ENCODE measurements around the gene LRRC15.

Gene LRRC15

DNA sequence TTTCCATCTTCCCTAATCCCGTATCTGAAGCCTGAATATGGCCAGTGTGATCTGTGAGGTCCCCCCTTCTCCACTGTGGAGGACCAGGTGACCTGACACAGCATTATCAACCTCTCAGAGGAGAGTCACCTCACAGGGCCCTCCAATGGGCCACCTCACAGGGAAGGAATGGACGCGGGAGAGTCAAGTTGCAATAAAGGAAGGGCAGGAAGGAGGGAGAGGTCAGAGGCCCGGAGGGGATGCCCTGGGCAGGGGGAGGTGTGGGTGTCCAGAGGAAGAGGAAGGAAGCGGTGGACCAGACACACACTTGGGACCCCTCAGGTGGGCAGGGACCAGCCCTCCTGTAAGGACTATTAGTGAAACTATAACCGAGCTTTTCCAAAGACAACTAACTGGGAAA, 14.6 kb upstream of the LRRC15 start:
- DNase-seq, result no peak

DNA sequence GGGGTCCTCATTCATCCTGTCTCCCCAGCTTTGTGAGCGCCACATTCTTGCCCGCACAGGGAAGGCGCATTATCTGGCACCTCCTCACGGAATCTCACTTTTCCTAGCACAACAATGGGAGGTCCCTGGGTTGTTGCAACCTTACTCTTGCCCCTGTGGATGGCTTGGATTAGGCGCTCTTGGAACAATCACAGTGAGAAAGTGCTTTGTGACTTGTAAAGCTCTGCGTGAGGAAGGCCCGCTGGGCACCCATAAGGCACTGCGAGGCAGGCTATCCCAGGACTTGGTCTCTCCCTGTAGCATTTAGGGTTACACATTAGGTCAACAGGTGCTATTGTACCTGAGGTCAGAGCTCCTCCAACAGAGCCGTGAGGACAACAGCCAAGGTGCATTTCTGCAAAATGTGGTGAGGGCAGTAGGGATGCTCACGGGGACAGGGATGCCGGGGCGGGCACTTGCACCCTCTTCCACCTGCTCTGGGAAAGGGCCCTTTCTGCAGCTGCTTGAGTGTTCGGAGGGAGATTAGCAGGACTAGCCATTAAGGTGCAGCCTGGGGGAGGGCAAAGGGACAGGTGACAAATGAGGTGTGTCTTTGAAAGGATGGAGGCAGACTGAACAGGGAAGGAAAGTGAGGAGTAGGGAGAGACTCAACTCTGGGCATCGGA, 13.9 kb upstream of the LRRC15 start:
- no peak for DNase-seq

DNA sequence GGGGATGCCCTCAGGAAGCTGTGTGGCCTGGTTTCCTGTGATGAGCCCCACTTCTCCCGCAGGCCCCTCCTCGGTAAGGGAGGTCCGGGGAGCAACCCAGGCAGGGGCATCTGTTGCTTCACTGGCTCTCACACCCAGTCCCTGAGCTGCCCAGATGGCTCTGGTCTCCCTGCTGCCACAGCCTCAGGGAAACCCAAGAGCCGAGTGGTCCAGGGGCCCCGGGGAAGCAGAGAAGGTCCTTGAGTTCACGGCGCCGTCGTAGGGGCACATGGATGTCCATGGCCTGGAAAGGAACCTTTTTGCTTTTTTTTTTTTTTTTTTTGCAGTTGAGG, 13.3 kb upstream of the LRRC15 start:
- no peak for DNase-seq

DNA sequence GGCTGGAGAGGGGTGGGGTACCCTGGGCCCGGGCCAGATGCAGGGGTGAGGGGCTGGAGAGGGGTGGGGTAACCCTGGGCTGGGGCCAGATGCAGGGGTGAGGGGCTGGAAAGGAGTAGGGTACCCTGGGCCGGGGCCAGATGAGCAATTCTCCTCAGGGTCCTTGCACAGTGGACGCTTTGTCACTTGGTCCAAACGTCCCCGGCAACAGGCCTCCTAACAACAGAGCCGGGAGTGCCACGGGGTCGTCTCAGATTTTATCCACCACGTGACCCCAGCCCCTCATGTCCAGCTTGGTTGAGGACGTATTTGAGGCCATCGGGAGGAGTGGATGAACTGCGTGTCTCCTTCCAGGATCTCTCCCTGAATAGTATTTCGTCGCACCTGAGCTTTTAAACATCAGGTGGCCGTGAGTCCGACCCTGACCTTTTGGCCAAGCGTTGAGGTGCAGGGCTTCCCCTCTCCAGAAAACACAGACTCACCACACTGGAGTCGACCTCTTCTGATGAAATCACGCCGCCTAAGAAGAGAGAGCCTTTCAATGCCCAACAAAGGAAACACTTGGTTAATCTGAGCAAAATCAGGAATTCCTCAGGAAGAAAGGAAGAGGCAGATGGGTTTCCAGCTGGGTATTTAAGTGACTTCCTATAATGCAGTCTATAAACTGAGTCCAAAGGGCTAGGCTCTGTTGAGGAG, 12.8 kb upstream of the LRRC15 start:
- DNase-seq, result no peak

DNA sequence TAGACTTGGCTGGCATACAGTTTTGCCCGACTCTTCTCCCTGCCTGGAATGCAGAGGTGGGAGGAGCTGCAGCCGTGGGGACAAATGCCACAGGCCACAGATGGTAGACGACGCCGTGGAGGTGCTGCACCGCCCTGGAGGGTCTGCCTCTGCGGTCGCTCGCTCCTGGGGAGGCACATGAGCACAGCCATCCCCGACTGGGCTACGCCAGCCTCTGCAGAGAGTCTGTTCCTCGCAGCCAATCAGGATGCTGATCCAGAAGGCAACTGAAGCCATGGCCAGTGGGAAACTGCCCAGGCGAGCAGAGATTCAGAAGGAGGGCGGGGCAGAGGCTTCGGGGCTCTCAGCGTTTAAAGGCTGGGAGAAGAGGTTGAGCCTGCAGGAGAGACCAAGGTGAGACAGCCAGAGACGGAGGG, 11.9 kb upstream of the LRRC15 start:
- DNase-seq, result no peak

DNA sequence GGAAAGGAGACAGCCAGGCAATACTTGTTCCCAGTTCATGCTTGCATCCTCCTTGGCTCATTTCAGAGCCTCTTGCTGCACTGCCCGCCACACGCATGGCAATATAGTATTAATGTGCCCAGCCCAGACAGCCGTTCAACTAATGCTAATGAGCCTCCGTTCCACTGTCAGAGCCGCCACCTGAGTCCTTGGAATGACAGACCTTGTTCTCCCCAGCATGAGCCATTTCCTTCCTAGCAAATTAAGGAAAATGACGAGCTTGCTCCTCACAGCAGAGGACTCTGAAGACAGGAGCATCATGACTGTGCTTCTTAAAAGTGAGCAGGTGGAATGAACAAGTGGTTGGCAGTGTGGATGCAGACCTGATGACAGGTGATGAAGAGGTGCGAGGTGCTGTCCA, 10.8 kb upstream of the LRRC15 start:
- no peak for DNase-seq

DNA sequence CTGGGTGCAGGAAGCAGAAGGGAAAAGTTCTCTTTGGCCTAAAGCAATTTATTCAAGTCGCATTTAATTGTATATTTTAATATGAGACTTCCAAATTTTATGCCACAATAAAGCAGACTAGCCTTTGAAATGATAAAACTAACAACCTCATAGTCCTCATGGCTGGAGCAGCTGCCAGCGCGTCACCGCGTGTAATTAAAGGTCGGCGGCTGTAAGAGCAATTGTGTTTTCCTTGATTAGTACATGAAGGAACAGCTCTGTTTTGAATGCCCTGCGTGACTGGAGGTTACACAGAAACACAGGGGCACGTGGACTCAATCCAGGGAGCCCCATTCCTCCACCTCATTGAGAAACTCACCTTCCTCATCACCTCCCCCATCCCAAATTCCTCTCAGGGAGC, 10.1 kb upstream of the LRRC15 start:
- peak; percentile 65 for DNase-seq

DNA sequence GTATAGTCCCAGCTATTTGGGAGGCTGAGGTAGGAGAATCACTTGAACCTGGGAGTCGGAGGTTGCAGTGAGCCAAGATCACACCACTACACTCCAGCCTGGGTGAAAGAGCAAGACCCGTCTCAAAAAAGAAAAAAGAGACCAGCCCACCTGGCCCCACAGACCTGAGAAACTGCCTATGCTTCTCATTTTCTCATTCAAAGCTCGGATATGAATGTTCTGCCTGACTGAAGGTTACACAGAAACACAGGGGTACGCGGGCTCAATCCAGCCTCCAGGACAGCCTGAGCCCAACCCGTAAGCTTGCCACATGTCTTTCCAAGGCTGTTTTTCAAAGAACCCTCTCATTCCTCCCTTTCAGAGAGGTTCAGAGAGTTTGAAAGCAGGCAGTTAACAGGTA, 9.7 kb upstream of the LRRC15 start:
- no peak for DNase-seq

DNA sequence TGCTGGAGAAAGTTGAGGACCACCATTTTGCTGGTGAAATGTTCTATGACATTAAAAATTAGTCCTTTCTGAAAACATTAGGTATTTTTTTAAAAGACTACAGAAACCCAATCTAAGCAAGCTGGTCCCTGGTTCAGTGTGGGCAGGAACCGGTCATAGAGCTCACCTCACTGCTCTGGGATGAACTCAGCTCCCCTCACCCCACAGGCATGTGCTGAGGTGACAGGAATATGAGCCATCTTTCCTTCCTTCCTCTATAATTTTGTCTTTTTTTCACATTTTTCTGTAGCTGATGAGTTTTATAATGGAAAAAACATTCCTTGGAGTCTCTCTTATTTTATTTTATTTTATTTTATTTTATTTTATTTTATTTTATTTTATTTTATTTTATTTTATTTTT, 8.2 kb upstream of the LRRC15 start:
- DNase-seq, result no peak

DNA sequence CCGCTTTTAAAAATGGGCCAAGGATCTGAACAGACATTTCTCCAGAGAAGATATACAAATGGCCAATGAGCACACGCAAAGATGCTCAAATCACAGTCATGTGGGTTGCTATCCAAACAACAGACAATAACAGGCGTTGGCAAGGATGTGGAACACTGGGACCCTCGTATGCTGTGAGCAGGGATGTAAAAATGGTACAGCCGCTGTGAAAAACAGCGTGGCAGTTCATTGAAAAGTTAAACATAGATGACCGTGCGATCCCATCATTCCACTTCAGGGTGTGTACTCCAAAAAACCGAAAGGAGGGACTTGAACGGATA, 6.7 kb upstream of the LRRC15 start:
- no peak for DNase-seq

DNA sequence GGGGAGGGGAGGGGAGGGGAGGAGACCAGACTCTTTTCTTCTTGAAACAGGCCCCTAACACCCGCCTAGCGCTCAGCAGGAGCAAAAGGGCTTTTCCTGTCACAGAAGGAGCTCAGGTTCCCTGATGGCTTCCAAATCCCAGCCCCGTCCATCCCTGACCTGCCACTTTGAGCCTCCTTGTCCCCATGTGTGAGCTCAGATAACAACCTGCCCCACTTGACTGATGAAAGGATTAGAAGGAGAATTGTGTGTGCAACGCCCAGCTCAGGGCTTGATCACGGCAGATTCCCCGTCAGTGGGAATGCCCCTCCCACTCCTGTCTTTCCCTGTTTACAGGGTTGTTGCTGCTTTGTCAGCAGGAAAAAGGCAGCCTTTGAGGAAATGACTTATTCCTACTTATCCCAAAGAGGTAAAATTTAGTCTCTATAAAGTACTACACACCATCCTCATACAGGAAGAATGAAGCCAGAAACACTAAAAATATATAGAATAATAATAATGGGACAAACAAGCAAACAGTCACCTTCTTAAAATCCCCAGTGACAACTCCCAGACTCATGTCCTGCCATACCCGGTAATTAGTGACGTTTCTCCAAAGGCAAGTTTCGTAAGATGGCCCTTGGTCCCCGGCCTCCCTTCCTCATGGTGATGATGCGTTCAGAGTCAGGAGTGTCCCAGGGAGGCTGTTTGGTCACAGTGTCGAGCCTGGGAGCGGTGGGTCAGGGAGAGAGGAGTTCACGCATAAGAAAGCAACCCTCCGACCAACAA, 6.1 kb upstream of the LRRC15 start:
- DNase-seq, result peak; percentile 53

DNA sequence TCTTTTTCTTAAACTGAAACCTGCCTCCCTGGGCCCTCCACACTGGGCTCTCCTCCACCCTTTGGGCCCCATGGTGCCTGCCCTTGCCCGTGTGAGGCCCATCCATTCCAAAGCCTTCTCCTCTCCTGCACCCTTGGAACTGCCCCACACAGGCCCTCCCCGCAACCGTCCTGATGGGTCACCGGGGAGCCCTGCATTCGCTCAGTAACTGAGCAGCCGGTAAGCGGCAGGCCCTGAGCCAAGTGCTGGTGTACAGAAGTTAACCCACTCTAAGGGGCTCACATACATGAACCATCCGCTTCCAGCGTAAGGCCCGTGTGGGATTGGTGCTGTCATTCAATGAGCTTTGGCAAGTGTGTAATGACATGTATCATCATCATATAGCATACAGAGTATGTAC, 5.4 kb upstream of the LRRC15 start:
- peak; percentile 56 for DNase-seq

DNA sequence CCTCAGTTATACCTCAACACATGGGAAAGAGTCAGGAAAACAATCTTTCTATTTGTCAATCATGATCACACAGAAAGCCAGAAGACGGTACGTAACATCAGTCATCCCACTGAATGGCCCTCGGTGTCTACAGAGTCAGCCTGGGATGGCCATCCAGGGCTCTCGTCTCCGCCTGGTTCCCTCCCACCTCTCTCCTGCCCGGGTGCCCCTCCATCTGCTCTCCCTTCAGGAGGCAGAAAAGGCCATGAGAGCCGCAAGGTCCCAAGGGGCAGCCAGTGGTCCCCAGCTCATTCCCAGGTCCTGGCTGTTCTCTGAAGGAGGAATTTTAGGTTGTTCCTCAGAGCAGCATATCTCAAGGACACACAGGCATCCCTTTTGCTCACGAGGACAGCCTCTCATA, 4.4 kb upstream of the LRRC15 start:
- DNase-seq, result no peak

DNA sequence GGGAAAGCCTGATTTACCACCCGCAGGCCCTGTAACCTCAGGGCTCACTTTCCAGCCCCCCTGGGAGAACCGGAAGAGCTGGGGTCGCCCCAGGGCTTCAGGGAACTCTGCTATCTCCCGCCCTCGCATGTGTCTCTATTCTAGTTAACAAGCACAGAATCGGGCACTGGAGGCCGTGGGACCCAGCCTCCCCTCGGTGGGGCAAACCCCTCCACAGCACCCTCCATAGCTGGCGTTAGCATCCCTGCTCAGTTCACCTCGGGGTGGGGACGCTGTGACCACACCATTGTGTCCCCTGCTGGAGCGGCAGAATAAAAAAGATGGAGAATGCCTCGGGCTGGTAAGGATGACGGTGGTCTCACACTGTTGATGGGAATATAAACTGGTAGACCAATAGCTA, 3.5 kb upstream of the LRRC15 start:
- DNase-seq, result no peak

DNA sequence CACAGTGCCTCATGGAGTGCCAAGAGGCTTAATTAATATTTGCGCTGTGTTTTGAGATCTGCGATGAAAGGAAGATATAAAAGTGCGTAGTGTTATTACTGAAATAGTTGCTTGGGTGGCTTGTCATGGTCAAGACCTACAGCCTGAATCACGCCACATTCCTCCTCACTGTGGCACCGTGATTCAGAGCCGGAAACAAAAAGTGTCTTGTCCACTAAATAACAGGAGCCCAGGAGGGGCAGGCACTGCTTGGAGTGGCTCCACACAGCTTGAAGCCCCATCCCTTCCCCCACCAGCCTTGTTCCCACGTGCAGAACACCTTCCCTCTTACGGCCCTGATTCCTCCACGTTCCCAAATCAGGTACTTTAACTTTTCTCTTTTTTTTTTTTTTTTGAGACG, 1.2 kb upstream of the LRRC15 start:
- no peak for DNase-seq

DNA sequence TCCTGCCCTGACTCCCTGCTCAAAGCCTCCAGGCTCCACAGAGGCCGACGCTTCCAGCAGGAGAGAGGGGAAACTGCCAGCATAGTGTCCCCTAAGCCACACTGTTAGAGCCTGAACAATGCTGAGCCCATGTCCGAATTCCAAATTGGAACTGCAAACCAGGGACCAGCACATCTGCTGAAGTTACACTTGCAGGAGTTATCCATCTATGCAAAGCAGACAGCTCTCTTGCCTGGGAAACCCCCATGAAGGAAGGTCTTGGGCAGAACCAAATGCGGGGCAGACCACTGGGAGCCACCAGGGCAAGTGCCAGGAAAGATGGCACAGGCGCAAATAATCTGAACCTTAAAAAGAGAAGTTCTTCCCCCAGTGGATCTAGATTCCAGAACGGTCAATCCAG, 625 bp downstream of the LRRC15 start:
- no peak for DNase-seq

DNA sequence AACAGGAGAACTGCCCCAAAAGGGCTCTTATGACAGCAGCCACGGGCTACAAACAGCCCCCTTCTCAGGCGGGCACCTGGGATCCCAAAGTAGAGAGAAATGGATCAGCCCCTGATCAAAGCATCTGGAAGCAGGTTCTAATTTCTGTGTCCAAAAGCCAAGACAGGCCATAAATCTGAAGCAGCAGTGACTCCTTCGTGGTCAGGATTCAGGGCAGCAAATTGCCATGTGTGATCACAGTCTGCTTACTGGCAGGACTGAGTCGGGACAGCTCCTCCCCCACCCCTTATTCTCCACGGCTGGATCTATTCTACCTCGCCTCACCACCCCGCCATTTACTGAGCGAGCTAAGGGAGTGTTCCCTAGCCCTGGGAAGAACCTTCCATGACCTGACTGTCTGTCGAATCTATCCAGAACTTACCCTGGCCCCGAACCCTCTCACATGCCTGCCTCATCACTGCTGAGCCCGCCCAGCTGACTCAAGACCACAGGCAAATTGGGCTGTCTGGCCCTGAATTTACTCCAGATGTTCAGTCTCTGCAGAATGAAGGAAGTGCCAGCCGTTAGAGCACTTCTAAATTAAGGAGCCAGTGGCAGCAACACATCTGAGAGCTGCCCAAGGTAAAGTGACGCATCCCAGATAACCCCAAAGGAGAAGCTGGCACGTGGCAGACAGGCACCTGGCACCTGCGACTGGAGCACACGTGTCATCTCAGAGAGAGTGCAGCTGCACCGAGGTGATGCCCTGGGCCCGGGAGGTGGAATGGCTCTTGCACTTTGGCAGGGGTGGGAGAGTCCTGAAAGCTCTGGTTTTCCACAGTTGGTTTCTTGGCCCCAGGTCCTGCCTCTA, 1.3 kb downstream of the LRRC15 start:
- DNase-seq, result no peak

DNA sequence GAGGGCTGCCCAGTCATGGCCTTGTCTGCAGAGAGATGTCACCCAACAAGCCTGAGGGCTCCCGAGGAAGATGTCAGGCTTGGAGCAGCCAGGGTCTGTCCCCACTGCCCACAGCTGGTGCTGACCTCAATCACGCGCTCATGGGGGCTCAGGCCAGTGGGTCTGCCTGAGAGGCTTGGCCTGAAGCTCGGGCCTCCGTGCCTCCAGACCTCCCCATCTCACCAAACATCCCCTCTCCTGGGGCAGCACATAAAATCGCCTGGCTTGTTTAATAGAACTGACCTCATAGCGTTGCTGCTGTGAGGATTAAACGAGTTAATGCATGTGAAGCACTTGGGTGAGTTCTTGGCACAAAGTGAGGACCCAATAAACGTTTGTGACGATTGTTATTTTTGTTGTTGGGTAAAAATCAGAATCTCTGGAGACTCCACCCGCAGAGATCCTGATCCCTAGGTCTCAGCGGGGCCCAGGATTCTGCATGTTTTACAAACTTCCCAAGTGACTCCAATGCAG, 3.5 kb downstream of the LRRC15 start:
- no peak for DNase-seq

DNA sequence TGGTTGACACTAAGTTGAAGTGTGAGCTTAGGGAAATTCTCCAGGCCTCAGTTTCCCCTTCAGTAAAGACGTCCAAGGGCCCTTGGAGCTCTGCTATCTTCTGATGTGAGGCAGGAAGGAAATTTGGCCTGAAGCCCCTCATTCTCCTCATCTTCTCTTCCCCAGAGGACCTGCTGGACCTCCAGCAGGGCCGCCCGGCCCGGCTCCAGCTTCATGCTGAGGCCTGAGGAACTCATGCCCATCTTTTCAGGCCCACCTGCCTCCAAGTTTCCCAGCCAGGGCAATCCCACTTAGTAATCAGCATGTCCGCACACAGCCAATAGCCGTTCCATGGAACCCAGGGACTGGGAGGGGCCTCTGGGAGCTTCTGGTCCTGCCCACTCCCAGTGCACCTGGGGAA, 4.0 kb downstream of the LRRC15 start:
- DNase-seq, result no peak

DNA sequence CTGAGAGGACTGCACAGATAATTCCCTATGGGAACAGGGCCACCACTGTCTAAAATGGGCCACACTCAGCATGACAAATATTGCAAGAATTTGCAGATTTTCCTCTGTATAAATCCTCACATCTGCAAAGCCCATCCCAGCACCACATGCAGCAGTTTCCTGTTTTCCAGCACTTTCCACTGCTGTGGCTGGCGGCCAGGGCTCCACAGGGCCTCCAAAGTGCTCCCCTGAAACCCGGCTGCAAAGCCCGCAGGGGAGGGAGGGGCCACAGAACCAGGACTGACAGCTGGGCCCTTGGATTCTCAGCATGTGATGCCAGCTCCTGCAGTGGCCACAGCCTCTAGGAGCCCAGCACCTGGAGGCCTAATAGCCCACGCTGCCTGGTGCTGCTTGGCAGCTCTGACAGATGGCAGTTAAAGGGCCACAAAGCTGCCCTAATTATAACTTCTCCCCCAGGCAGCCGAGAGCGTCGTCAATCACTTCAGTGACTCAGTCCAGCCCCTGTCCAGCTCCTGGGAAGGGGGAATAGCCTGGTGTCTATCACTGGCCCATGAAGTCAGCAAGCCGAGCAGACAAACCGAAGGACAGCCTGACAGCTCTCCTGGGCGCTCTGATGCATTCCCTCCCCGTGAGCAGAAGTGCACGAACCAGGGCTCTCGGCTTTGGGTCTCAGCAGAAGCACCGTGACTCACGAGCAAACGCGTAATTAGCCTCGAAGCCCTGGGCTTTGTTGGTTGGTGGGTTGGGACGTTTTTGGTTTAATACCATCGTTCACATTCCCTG, 4.7 kb downstream of the LRRC15 start:
- DNase-seq, result peak; percentile 32

DNA sequence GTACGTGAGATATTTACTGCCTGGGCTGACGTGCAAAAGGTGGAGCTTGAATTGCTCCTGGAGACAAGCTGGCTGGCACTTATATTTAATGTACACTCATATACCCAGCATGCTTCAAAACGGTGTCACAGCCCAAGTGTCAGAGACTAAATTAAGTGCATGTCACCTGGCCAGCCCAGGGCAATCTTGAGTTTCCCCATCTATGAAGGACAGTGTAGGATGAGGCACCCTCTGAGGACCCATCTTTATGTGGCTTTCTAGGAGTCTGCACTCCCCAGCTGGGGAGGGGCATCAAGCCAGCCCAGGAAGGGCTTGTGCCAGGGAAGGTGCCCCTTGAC, 5.3 kb downstream of the LRRC15 start:
- no peak for DNase-seq

DNA sequence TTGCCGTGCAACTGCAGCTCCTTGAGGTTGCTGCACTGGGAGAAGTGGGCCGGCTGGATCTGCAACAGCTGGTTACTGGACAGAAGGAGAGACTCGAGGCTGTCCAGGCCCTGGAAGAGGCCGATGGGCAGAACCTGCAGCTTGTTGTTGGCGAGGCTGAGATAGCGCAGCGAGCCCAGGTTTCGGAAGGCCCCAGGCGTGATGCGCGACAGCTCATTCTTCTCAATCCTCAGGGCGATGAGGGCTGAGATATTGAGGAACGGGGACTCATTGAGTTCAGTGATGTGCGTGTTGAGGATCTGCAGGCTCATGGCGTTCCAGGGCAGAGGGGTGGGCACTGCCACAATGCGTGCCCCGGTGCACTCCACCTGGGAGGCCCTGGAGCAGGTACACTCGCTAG, 9.0 kb downstream of the LRRC15 start:
- no peak for DNase-seq

DNA sequence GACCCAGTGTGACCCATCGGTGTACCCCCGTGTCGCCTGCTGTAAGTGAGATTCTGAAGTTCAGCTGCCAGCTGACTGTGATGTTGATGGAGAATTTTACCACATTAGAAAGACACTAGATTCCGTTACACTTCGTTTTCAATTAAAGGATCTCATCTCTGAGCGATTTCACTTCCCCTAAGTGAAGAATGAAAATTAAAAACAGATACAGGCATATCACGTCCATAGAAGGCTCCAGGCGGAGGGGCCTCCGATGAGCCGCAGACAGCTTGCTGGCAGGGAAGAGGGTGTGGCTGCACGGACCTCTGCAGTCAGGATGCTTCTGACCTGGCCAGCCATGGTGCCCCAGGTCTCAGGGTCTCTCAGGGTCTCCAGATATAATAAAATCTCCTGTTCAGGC, 11.9 kb downstream of the LRRC15 start:
- DNase-seq, result no peak
